Measurements from ENCODE around the gene MET. TPM values are rescaled to one million over a fixed set of nuclear protein-coding genes. Genes with fewer than 3 reads are reported as not detected.

MET gene
- total and polyA plus RNA-seq, 2 of the 13 experiments (the other 11 are each of a cell fraction or from before 2014, with no cell fraction given), result 21.8 to 31.5 TPM

DNA sequence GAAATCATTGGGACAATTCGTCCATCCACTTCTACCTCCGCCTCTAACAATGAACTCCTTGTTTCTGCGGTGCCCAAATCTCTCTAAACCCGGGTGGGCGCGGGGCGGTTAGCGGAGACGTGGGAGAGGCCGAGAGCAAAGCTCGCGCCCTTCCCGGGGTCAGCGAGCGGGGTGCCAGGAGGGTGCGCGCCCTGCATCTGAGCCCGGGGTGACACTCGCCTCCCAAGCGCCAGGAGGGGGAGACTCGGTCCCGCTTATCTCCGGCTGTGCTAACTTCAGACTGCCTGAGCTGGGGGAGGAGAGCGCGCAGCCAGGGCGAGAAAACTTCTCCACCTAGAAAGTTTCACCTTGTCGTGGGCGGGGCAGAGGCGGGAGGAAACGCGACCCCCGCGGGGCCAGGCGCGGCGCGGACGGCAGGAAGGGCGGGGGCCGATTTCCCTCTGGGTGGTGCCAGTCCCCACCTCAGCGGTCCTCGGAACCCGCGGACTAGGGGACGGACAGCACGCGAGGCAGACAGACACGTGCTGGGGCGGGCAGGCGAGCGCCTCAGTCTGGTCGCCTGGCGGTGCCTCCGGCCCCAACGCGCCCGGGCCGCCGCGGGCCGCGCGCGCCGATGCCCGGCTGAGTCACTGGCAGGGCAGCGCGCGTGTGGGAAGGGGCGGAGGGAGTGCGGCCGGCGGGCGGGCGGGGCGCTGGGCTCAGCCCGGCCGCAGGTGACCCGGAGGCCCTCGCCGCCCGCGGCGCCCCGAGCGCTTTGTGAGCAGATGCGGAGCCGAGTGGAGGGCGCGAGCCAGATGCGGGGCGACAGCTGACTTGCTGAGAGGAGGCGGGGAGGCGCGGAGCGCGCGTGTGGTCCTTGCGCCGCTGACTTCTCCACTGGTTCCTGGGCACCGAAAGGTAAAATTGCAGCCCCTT, at the start of gene MET (continued):
- TF ChIP-seq, protein P1, sequence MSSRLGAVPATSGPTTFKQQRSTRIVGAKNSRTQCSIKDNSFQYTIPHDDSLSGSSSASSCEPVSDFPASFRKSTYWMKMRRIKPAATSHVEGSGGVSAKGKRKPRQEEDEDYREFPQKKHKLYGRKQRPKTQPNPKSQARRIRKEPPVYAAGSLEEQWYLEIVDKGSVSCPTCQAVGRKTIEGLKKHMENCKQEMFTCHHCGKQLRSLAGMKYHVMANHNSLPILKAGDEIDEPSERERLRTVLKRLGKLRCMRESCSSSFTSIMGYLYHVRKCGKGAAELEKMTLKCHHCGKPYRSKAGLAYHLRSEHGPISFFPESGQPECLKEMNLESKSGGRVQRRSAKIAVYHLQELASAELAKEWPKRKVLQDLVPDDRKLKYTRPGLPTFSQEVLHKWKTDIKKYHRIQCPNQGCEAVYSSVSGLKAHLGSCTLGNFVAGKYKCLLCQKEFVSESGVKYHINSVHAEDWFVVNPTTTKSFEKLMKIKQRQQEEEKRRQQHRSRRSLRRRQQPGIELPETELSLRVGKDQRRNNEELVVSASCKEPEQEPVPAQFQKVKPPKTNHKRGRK (CRISPR knock-in tag; IDR thresholded peaks at IDR 0.05), result peak; percentile 59; the same call in 1 of the 2 replicates
- peak; percentile 78; the same call in 1 of the 2 replicates for TF ChIP-seq ZNF709 (CRISPR knock-in tag; IDR thresholded peaks at IDR 0.05)
- TF ChIP-seq, protein P2, sequence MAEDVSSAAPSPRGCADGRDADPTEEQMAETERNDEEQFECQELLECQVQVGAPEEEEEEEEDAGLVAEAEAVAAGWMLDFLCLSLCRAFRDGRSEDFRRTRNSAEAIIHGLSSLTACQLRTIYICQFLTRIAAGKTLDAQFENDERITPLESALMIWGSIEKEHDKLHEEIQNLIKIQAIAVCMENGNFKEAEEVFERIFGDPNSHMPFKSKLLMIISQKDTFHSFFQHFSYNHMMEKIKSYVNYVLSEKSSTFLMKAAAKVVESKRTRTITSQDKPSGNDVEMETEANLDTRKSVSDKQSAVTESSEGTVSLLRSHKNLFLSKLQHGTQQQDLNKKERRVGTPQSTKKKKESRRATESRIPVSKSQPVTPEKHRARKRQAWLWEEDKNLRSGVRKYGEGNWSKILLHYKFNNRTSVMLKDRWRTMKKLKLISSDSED (CRISPR knock-in tag; IDR thresholded peaks at IDR 0.05), result no peak; the same call in 1 of the 2 replicates
- TF ChIP-seq ZNF788 (CRISPR knock-in tag; IDR thresholded peaks at IDR 0.05; ENCODE audit: borderline replicate concordance), result peak; percentile 80; the same call in 1 of the 2 replicates
- peak; percentile 76 for TF ChIP-seq ZFX (CRISPR knock-in tag; IDR thresholded peaks at IDR 0.05; ENCODE audit: low read depth)
- no peak for TF ChIP-seq CREM (IDR thresholded peaks at IDR 0.05)
- TF ChIP-seq CREM (CRISPR knock-in tag; IDR thresholded peaks at IDR 0.05), result no peak
- no peak for TF ChIP-seq NFE2L1 (CRISPR knock-in tag; IDR thresholded peaks at IDR 0.05; ENCODE audit: borderline replicate concordance)
- peak; percentile 43; the same call in 1 of the 2 replicates for TF ChIP-seq HNF4G (IDR thresholded peaks at IDR 0.05; ENCODE audit: borderline replicate concordance, low read depth, low read length)
- peak; percentile 43; the same call in 1 of the 2 replicates for TF ChIP-seq HNF4G (CRISPR knock-in tag; IDR thresholded peaks at IDR 0.05; ENCODE audit: borderline replicate concordance, low read depth)
- no peak for TF ChIP-seq CBX2 (IDR thresholded peaks at IDR 0.05; ENCODE audit: low read depth, low read length)
- TF ChIP-seq CBX2 (CRISPR knock-in tag; IDR thresholded peaks at IDR 0.05; ENCODE audit: low read depth), result 0 out of 2 replicates have a peak, but pooled peaks have one; percentile 67
- TF ChIP-seq ZNF629 (CRISPR knock-in tag; conservative IDR thresholded peaks at IDR 0.05), result no peak
- no peak for TF ChIP-seq ZNF614 (CRISPR knock-in tag; IDR thresholded peaks at IDR 0.05; ENCODE audit: borderline replicate concordance)
- TF ChIP-seq NRL (CRISPR knock-in tag; IDR thresholded peaks at IDR 0.05; ENCODE audit: borderline replicate concordance), result peak; percentile 88
- TF ChIP-seq ZNF431 (CRISPR knock-in tag; IDR thresholded peaks at IDR 0.05; ENCODE audit: borderline replicate concordance, low read depth), result peak; percentile 78
- TF ChIP-seq IKZF4 (CRISPR knock-in tag; IDR thresholded peaks at IDR 0.05; ENCODE audit: borderline replicate concordance, low read depth, not compliant biosample characterization), result no peak
- peak; percentile 86; the same call in 1 of the 2 replicates for TF ChIP-seq ZSCAN21 (CRISPR knock-in tag; IDR thresholded peaks at IDR 0.05; ENCODE audit: borderline replicate concordance)
- TF ChIP-seq TSC22D2 (CRISPR knock-in tag; IDR thresholded peaks at IDR 0.05; ENCODE audit: borderline replicate concordance), result peak; percentile 19; the same call in 1 of the 2 replicates
- peak; percentile 83 for TF ChIP-seq PITX1 (CRISPR knock-in tag; IDR thresholded peaks at IDR 0.05)
- peak; percentile 61; the same call in 1 of the 2 replicates for TF ChIP-seq JUND (CRISPR knock-in tag; IDR thresholded peaks at IDR 0.05)
- TF ChIP-seq SIX1 (CRISPR knock-in tag; IDR thresholded peaks at IDR 0.05; ENCODE audit: borderline replicate concordance), result peak; percentile 15; the same call in 1 of the 2 replicates
- TF ChIP-seq RELA (CRISPR knock-in tag; IDR thresholded peaks at IDR 0.05), result no peak
- TF ChIP-seq, protein P3, sequence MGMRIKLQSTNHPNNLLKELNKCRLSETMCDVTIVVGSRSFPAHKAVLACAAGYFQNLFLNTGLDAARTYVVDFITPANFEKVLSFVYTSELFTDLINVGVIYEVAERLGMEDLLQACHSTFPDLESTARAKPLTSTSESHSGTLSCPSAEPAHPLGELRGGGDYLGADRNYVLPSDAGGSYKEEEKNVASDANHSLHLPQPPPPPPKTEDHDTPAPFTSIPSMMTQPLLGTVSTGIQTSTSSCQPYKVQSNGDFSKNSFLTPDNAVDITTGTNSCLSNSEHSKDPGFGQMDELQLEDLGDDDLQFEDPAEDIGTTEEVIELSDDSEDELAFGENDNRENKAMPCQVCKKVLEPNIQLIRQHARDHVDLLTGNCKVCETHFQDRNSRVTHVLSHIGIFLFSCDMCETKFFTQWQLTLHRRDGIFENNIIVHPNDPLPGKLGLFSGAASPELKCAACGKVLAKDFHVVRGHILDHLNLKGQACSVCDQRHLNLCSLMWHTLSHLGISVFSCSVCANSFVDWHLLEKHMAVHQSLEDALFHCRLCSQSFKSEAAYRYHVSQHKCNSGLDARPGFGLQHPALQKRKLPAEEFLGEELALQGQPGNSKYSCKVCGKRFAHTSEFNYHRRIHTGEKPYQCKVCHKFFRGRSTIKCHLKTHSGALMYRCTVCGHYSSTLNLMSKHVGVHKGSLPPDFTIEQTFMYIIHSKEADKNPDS (CRISPR knock-in tag; IDR thresholded peaks at IDR 0.05), result no peak; the same call in 1 of the 2 replicates
- no peak for TF ChIP-seq ZSCAN22 (CRISPR knock-in tag; IDR thresholded peaks at IDR 0.05)

Measured in HepG2 (cell line).